WTC11 (cell line): ENCODE data around the gene ZNF507. TPM values are rescaled to one million over a fixed set of nuclear protein-coding genes. Genes with fewer than 3 reads are reported as not detected.

ENCODE experiments used
- ATAC-seq: fragments of 200-7000 bp; cut with Tn5 transposase; 2 replicates; pipeline ENCODE4 v1.10.0; 2021; ENCODE audit warnings: mild to moderate bottlenecking, moderate library complexity
- CTCF ChIA-PET: fragments of 300-600 bp; sonication (Branson Sonifier 250); formaldehyde crosslinking; loops from one replicate; lab custom pipeline; 2021; ENCODE audit warnings: antibody characterized with exemption; lab: Charles Lee
- POLR2A ChIA-PET: fragments of 350-600 bp; sonication (Branson Sonifier 250); formaldehyde crosslinking; loops from one replicate; lab custom pipeline; 2021; ENCODE audit warnings: antibody characterized with exemption; lab: Charles Lee
- DNase-seq: peaks from one replicate; pipeline ENCODE4 v3.0.0; 2021; ENCODE audit warnings: low spot score
- H3K27ac Mint-ChIP-seq: 2 replicates; pipeline ENCODE4 v1.8.0; 2021; ENCODE audit warnings: mixed read lengths
- H3K27me3 Mint-ChIP-seq: 2 replicates; pipeline ENCODE4 v1.8.0; 2021; ENCODE audit warnings: low read depth, mild to moderate bottlenecking, moderate library complexity, mixed read lengths
- H3K36me3 Mint-ChIP-seq: 2 replicates; pipeline ENCODE4 v1.8.0; 2021; ENCODE audit warnings: mixed read lengths
- H3K4me1 Mint-ChIP-seq: 2 replicates; pipeline ENCODE4 v1.8.0; 2022; ENCODE audit warnings: mixed read lengths
- H3K4me3 Mint-ChIP-seq: 2 replicates; pipeline ENCODE4 v1.8.0; 2021; ENCODE audit warnings: mild to moderate bottlenecking, moderate library complexity, mixed read lengths
- H3K9me3 Mint-ChIP-seq: 2 replicates; pipeline ENCODE4 v1.8.0; 2021; ENCODE audit warnings: mixed read lengths
- CTCF ChIP-seq: fragments of 200-600 bp; IDR thresholded peaks from 2 replicates; pipeline ENCODE4 v1.8.0; 2022; ENCODE audit warnings: antibody characterized with exemption
- E2F4 ChIP-seq: sonication (generic); formaldehyde crosslinking; IDR thresholded peaks from 2 replicates; pipeline ENCODE4 v1.8.1; 2022; ENCODE audit warnings: low read depth, mild to moderate bottlenecking, moderate library complexity, missing genetic modification reagents, borderline replicate concordance
- FOXP1 ChIP-seq: sonication (generic); formaldehyde crosslinking; IDR thresholded peaks from 2 replicates; pipeline ENCODE4 v1.8.0; 2022; ENCODE audit warnings: missing genetic modification reagents, mild to moderate bottlenecking, moderate library complexity, borderline replicate concordance
- PRDM15 ChIP-seq: sonication (generic); formaldehyde crosslinking; IDR thresholded peaks from 2 replicates; pipeline ENCODE4 v1.8.0; 2022; ENCODE audit warnings: missing genetic modification reagents
- SOX15 ChIP-seq: fragments of 250-450 bp; sonication (Bioruptor Pico); IDR thresholded peaks from 2 replicates; pipeline ENCODE4 v1.9.0; 2021; ENCODE audit warnings: mild to moderate bottlenecking
- ZBTB43 ChIP-seq: sonication (generic); formaldehyde crosslinking; IDR thresholded peaks from 2 replicates; pipeline ENCODE4 v1.8.1; 2023; ENCODE audit warnings: mild to moderate bottlenecking, missing genetic modification reagents
- ZMAT4 ChIP-seq: fragments of 250-450 bp; sonication (Bioruptor Pico); IDR thresholded peaks from 2 replicates; pipeline ENCODE4 v1.9.0; 2021; ENCODE audit warnings: mild to moderate bottlenecking
- ZNF425 ChIP-seq: fragments of 250-450 bp; sonication (Bioruptor Pico); conservative IDR thresholded peaks from 2 replicates; pipeline ENCODE4 v1.9.0; 2021; ENCODE audit warnings: mild to moderate bottlenecking
- ZNF512 ChIP-seq: sonication (generic); formaldehyde crosslinking; IDR thresholded peaks from 2 replicates; pipeline ENCODE4 v1.8.1; 2022; ENCODE audit warnings: missing genetic modification reagents, borderline replicate concordance
- ZSCAN18 ChIP-seq: fragments of 250-450 bp; sonication (Bioruptor Pico); IDR thresholded peaks from 2 replicates; pipeline ENCODE4 v2.1.2; 2022; ENCODE audit warnings: mild to moderate bottlenecking, moderate library complexity
- total RNA-seq: library from RNA; stranded (reverse); gene quantifications from 3 replicates; pipeline ENCODE4 v1.2.3, GENCODE V29; 2021

The ZNF507 gene
- total RNA-seq, 1 experiment from 2014 or later = 27.6 TPM

GRCh38 chr19:32363632-32364031, 18.2 kb downstream of the ZNF507 start (continued):
- TF ChIP-seq ZMAT4 (CRISPR knock-in tag) (no peak), ZNF512 (CRISPR knock-in tag) (no peak), FOXP1 (CRISPR knock-in tag) (no peak)

- Mint-ChIP-seq H3K36me3 (peaks cover 41% of the 10 kb centered on the region), H3K9me3 (no peaks in the 10 kb centered on the region), H3K27ac (no peak overlapping the region), H3K27me3 (no peaks in the 10 kb centered on the region), H3K4me1 (no peaks in the 10 kb centered on the region), H3K4me3 (no peak overlapping the region)
- ATAC-seq = no peak
- ChIA-PET POLR2A (no interaction called here), CTCF (no interaction called here)
- no peak for TF ChIP-seq CTCF
- no peak for TF ChIP-seq SOX15 (CRISPR knock-in tag)
- TF ChIP-seq E2F4 (CRISPR knock-in tag) = no peak
- no peak for TF ChIP-seq ZNF425 (CRISPR knock-in tag)
- no peak for TF ChIP-seq ZSCAN18
- DNase-seq = no peak
These were observed 18.6 kb downstream of the ZNF507 start for GRCh38 chr19:32364040-32364439.

- Mint-ChIP-seq H3K4me3 (no peak overlapping the region), H3K27ac (no peak overlapping the region), H3K27me3 (no peaks in the 10 kb centered on the region), H3K36me3 (peaks cover 34% of the 10 kb centered on the region), H3K4me1 (no peaks in the 10 kb centered on the region), H3K9me3 (no peaks in the 10 kb centered on the region)
- CTCF ChIA-PET = no interaction called here
- POLR2A ChIA-PET = no interaction called here
- TF ChIP-seq ZBTB43 (CRISPR knock-in tag) = no peak
- 0 out of 2 replicates have a peak, but pooled peaks have one; percentile 22 for TF ChIP-seq PRDM15 (CRISPR knock-in tag)
- DNase-seq (no peak), ATAC-seq (no peak)
These were observed 21.7 kb downstream of the ZNF507 start for GRCh38 chr19:32367063-32367462.
